Amniotic epithelial cell (primary cell): Measurements from ENCODE around the gene SP7.
"Not testable (repeated sequence)": the region's sequence is repeated elsewhere in the genome, so short reads cannot be mapped to it uniquely, and the experiment has no call there.

Experiments
- DNase-seq: peaks from one replicate; pipeline ENCODE4 v3.0.0-alpha.2; 2010; ENCODE audit warnings: low read depth

The SP7 gene

GRCh38 chr12:53336181-53336681 lies at the start of gene SP7:
Gene SP7 (minus strand): TSS chr12:53336354. CDS start chr12:53335646, 708 bp downstream.
- no peak for DNase-seq

- no peak for DNase-seq
Measured at GRCh38 chr12:53383258-53383657, 47.1 kb upstream of the SP7 start.

GRCh38 chr12:53381731-53382630 lies 45.8 kb upstream of the SP7 start:
- peak; percentile 50 for DNase-seq

GRCh38 chr12:53380794-53381730 lies 44.9 kb upstream of the SP7 start:
- peak; percentile 63 for DNase-seq

GRCh38 chr12:53380104-53380793 lies 44.1 kb upstream of the SP7 start, which contains the start of gene SP1:
Gene SP1 (plus strand): TSS chr12:53380176. CDS start chr12:53380292, 116 bp downstream.
- DNase-seq: peak; percentile 93

- DNase-seq: peak; percentile 100
Measured at GRCh38 chr12:53379389-53380103, 43.4 kb upstream of the SP7 start.

- no peak for DNase-seq
Measured at GRCh38 chr12:53378724-53379388, 42.7 kb upstream of the SP7 start.

GRCh38 chr12:53378222-53378621 lies 42.1 kb upstream of the SP7 start:
- no peak for DNase-seq

GRCh38 chr12:53376747-53377146 lies 40.6 kb upstream of the SP7 start:
- no peak for DNase-seq

- DNase-seq: not testable (repeated sequence)
Measured at GRCh38 chr12:53374277-53374676, 38.1 kb upstream of the SP7 start.

GRCh38 chr12:53373554-53374133 lies 37.5 kb upstream of the SP7 start:
- DNase-seq: peak; percentile 17

GRCh38 chr12:53365245-53365904 lies 29.2 kb upstream of the SP7 start:
- DNase-seq: peak; percentile 95

- DNase-seq: not testable (repeated sequence)
Measured at GRCh38 chr12:53361638-53362037, 25.5 kb upstream of the SP7 start.

GRCh38 chr12:53358836-53359419 lies 22.8 kb upstream of the SP7 start:
- no peak for DNase-seq

GRCh38 chr12:53355121-53355520 lies 19.0 kb upstream of the SP7 start:
- no peak for DNase-seq

- DNase-seq: no peak
Measured at GRCh38 chr12:53353257-53353655, 17.1 kb upstream of the SP7 start.

GRCh38 chr12:53352331-53353256 lies 16.4 kb upstream of the SP7 start:
- DNase-seq: peak; percentile 76

GRCh38 chr12:53347905-53348304 lies 11.8 kb upstream of the SP7 start:
- no peak for DNase-seq
